B cell (primary cell): ENCODE measurements around the gene C19orf33. TPM values are rescaled to one million over a fixed set of nuclear protein-coding genes. Genes with fewer than 3 reads are reported as not detected.

Source experiments
- ATAC-seq: fragments of 200-7000 bp; cut with Tn5 transposase; one replicate; pipeline ENCODE4 v1.10.0; 2021; ENCODE audit warnings: low read depth, mild to moderate bottlenecking, moderate number of reproducible peaks, moderate library complexity
- CTCF ChIA-PET: fragments of 350-600 bp; sonication (Branson Sonifier 250); formaldehyde crosslinking; loops from one replicate; lab custom pipeline; 2021; ENCODE audit warnings: antibody characterized with exemption, inconsistent platforms; lab: Charles Lee
- POLR2A ChIA-PET: fragments of 350-600 bp; sonication (Branson Sonifier 250); formaldehyde crosslinking; loops from one replicate; lab custom pipeline; 2021; ENCODE audit warnings: antibody characterized with exemption; lab: Charles Lee
- DNase-seq: peaks from one replicate; pipeline ENCODE4 v3.0.0; 2013
- H2AFZ ChIP-seq: 2 replicates; pipeline ENCODE4 v1.6.1; 2012; ENCODE audit warnings: mild to moderate bottlenecking, low read depth, low read length; ENCODE audit not compliant: insufficient read depth, poor library complexity, severe bottlenecking
- H3K27ac ChIP-seq, 2 donors: 1 replicate in 1 of 2; 2 replicates in 1 of 2; pipeline ENCODE4 v1.5.1; 2012 to 2013; ENCODE audit warnings: low read length in 2 of 2, mild to moderate bottlenecking in 2 of 2, moderate library complexity in 1 of 2
- H3K27me3 ChIP-seq, 4 experiments: fragments of 200-600 bp in 1 of 4; sonication (generic) in 1 of 4; replicated peaks in 1 of 4; 1 replicate in 2 of 4; 2 replicates in 2 of 4; pipeline versions ENCODE4 v1.6.1 to v1.7.0; 2013 to 2016; ENCODE audit warnings: low read length in 3 of 4, mild to moderate bottlenecking in 2 of 4, mixed read lengths in 1 of 4, moderate library complexity in 1 of 4; ENCODE audit not compliant: insufficient read depth in 4 of 4, control insufficient read depth in 3 of 4; ENCODE audit errors: control extremely low read depth in 1 of 4
- H3K36me3 ChIP-seq, 2 experiments: replicated peaks in 1 of 2; 1 replicate in 1 of 2; 2 replicates in 1 of 2; pipeline versions ENCODE4 v1.6.1 to v1.7.1; 2013; ENCODE audit warnings: low read length in 1 of 2; ENCODE audit not compliant: insufficient read depth in 2 of 2, control insufficient read depth in 1 of 2; ENCODE audit errors: control extremely low read depth in 1 of 2, extremely low read depth in 1 of 2
- H3K4me1 ChIP-seq, 2 donors: fragments of 200-600 bp in 1 of 2; sonication (generic) in 1 of 2; 1 replicate in 1 of 2; 2 replicates in 1 of 2; pipeline versions ENCODE4 v1.5.1 to v1.6.1; 2013 to 2017; ENCODE audit warnings: low read length in 2 of 2; ENCODE audit not compliant: control insufficient read depth in 2 of 2, insufficient read depth in 2 of 2
- H3K4me2 ChIP-seq: replicated peaks from 2 replicates; pipeline ENCODE3; 2012; ENCODE audit warnings: mild to moderate bottlenecking, low read depth, low read length; ENCODE audit not compliant: poor library complexity, severe bottlenecking
- H3K4me3 ChIP-seq, 5 experiments: fragments of 200-600 bp in 1 of 5; sonication (generic) in 1 of 5; 1 replicate in 3 of 5; 2 replicates in 2 of 5; pipeline versions ENCODE4 v1.5.1 to v1.7.0; 2011 to 2016; ENCODE audit warnings: low read length in 4 of 5, mild to moderate bottlenecking in 4 of 5, low read depth in 2 of 5, control low read depth in 1 of 5, moderate library complexity in 1 of 5; ENCODE audit not compliant: insufficient read depth in 1 of 5; ENCODE audit errors: control extremely low read depth in 1 of 5, extremely low read depth in 1 of 5
- H3K79me2 ChIP-seq: fragments of 200-600 bp; sonication (generic); one replicate; pipeline ENCODE4 v1.6.0; 2016; ENCODE audit warnings: low read length; ENCODE audit not compliant: control insufficient read depth, insufficient read depth
- H3K9ac ChIP-seq: fragments of 200-600 bp; sonication (generic); 2 replicates; pipeline ENCODE4 v1.6.1; 2017; ENCODE audit warnings: mild to moderate bottlenecking, low read length, moderate library complexity
- H3K9me3 ChIP-seq, 3 donors: one replicate each; pipeline versions ENCODE4 v1.6.1 to v1.7.1; 2013; ENCODE audit warnings: low read length in 2 of 3; ENCODE audit not compliant: control insufficient read depth in 2 of 3, insufficient read depth in 1 of 3; ENCODE audit errors: control extremely low read depth in 1 of 3
- H4K20me1 ChIP-seq: 2 replicates; pipeline ENCODE4 v1.6.0; 2012; ENCODE audit warnings: mild to moderate bottlenecking, low read length; ENCODE audit not compliant: insufficient read depth, control insufficient read depth, poor library complexity, severe bottlenecking
- H3K27ac Mint-ChIP-seq: one replicate; pipeline ENCODE4 v1.8.0; 2021; ENCODE audit warnings: mixed read lengths
- H3K27me3 Mint-ChIP-seq: one replicate; pipeline ENCODE4 v1.8.0; 2021; ENCODE audit warnings: mixed read lengths
- H3K4me1 Mint-ChIP-seq: one replicate; pipeline ENCODE4 v1.8.0; 2021; ENCODE audit warnings: mixed read lengths
- H3K4me3 Mint-ChIP-seq: one replicate; pipeline ENCODE4 v1.8.0; 2021; ENCODE audit warnings: mixed read lengths
- H3K9me3 Mint-ChIP-seq: one replicate; pipeline ENCODE4 v1.8.0; 2022; ENCODE audit warnings: mixed read lengths; ENCODE audit not compliant: insufficient read depth
- EZH2 ChIP-seq: IDR thresholded peaks from 2 replicates; pipeline ENCODE4 v1.6.1; 2012; ENCODE audit warnings: borderline replicate concordance, low read depth, mild to moderate bottlenecking, moderate library complexity, low read length; ENCODE audit not compliant: insufficient read depth, poor library complexity, severe bottlenecking
- whole genome bisulfite sequencing: methylation state at CpG from one replicate; pipeline ENCODE4 v1.1.5; 2013; ENCODE audit warnings: missing lambda C conversion rate; ENCODE audit not compliant: insufficient coverage; 5-methylcytosine and 5-hydroxymethylcytosine counted together
- intact Hi-C: fragments of 100-400 bp; cut with micrococcal nuclease; formaldehyde crosslinking; loops from one replicate; pipeline ENCODE4 v1.10.0; 2022
- polyA plus RNA-seq: library from polyadenylated mRNA; depleted of rRNA; stranded (reverse); fragments of >200 nt; gene quantifications from 2 replicates; pipeline ENCODE4 v1.2.3, GENCODE V29; 2012
- total RNA-seq, 2 donors: library from RNA; stranded (reverse); fragments of 120-200 nt in 1 of 2; gene quantifications; 1 replicate in 1 of 2; 2 replicates in 1 of 2; pipeline versions ENCODE4 v1.2.3 to v1.2.4, GENCODE V29; 2013 to 2022
- TF ChIP-seq, protein P1 (sequence below): fragments of 200-600 bp; IDR thresholded peaks from one replicate; pipeline ENCODE4 v1.8.0; 2022; ENCODE audit warnings: antibody characterized with exemption, mild to moderate bottlenecking

Gene C19orf33
- total and polyA plus RNA-seq, 2 donors (not counting 1 experiment from before 2014, with no cell fraction given): 1.2 TPM; not detected in 1

DNA sequence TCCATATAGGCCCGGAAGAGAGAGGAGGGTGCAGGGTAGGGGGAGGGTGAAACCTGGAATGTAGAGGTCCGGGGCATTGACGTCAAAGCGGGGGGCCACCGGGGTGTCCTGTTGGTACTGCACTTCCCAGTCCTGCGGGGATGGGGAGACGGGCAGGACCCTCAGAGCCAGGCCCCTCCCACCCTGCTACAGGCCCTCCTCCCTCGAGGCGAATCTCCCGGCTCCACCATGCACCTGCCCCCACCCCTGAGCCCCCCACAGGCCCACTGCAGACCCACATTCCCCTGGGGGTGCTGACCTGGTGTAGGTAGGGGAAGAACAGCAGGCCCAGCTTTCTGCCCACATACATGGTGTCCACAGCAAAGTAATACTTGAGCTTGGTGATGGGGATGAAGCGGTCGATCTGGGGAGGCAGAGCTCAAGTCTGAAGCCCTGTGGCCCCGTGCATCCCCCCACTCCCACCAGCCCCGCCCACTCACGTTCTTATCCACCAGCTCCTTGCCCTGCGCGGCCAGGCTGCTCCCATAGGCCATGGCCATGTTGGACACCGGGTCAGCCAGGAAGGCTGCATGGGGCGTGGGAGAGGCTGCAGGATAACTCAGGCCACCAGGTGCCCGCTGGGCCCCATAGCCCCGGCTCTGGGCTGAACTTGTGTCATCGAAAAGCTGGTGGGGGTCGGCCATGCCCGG lies 5.0 kb downstream of the C19orf33 start:
- Histone ChIP-seq H2AFZ (no peak overlapping the region), H3K9ac (no peak overlapping the region), H3K4me2 (no peak overlapping the region), H3K79me2 (no peaks in the 10 kb centered on the region), H3K4me3 (no peak overlapping the region), H4K20me1 (no peaks in the 10 kb centered on the region), H3K9me3 (no peaks in the 10 kb centered on the region), H3K27me3 (no peaks in the 10 kb centered on the region), H3K4me1 (peaks cover 0 to 5% of the 10 kb centered on the region in 2 donors), H3K36me3 (peaks cover 0 to 17% of the 10 kb centered on the region in 2 experiments), H3K27ac (no peak overlapping the region)
- intact Hi-C loops: no loop called here
- 95% methylated on average over 17 of the region's 24 CpGs for WGBS
- no peak for DNase-seq
- H3K27me3 Mint-ChIP-seq: no peaks in the 10 kb centered on the region
- no peak overlapping the region for H3K27ac Mint-ChIP-seq
- ATAC-seq: no peak
- no peak overlapping the region for H3K4me3 Mint-ChIP-seq
- ChIA-PET POLR2A (interaction anchor here (0.6 kb wide), 1 partner anchor 577 kb away, joined by 5 read pairs; no protein-coding TSS in a partner anchor), CTCF (no interaction called here)
- H3K9me3 Mint-ChIP-seq: no peaks in the 10 kb centered on the region
- no peak for TF ChIP-seq EZH2
- TF ChIP-seq, protein P1, sequence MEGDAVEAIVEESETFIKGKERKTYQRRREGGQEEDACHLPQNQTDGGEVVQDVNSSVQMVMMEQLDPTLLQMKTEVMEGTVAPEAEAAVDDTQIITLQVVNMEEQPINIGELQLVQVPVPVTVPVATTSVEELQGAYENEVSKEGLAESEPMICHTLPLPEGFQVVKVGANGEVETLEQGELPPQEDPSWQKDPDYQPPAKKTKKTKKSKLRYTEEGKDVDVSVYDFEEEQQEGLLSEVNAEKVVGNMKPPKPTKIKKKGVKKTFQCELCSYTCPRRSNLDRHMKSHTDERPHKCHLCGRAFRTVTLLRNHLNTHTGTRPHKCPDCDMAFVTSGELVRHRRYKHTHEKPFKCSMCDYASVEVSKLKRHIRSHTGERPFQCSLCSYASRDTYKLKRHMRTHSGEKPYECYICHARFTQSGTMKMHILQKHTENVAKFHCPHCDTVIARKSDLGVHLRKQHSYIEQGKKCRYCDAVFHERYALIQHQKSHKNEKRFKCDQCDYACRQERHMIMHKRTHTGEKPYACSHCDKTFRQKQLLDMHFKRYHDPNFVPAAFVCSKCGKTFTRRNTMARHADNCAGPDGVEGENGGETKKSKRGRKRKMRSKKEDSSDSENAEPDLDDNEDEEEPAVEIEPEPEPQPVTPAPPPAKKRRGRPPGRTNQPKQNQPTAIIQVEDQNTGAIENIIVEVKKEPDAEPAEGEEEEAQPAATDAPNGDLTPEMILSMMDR: no peak
- H3K4me1 Mint-ChIP-seq: peaks cover 14% of the 10 kb centered on the region

DNA sequence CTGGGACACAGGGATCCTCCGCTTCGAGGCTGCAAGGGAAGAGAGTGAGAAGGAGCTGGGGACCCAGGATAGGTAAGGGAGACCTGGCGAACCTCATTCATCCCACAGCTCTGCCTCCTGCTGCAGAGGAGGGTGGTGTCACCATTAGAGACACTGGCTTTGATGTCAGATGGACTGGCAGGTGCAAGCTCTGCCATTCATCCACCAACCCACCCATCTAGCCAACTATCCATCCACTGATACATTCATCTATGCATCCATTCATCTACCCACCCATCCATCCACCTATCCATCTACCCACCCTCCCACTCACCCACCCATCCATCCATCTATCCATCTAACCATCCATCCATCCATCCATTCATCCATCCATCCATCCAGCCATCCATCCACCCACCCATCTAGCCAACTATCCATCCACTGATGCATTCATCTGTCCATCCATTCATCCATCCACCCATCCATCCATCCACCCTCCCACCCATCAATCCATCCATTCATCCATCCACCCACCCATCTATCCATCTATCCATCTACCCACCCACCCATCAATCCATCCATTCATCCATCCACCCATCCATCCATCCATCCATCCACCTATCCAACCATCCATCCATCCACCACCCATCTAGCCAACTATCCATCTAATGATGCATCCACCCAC lies 5.7 kb downstream of the C19orf33 start:
- CTCF ChIA-PET: no interaction called here
- Histone ChIP-seq H3K27ac (no peak overlapping the region), H3K79me2 (no peaks in the 10 kb centered on the region), H3K4me1 (peaks cover 0 to 5% of the 10 kb centered on the region in 2 donors), H3K4me3 (no peak overlapping the region), H4K20me1 (no peaks in the 10 kb centered on the region), H3K9me3 (no peaks in the 10 kb centered on the region), H2AFZ (no peak overlapping the region), H3K36me3 (peaks cover 0 to 16% of the 10 kb centered on the region in 2 experiments), H3K27me3 (no peaks in the 10 kb centered on the region), H3K9ac (no peak overlapping the region), H3K4me2 (no peak overlapping the region)
- Mint-ChIP-seq H3K27me3 (no peaks in the 10 kb centered on the region), H3K27ac (no peak overlapping the region), H3K4me1 (peaks cover 14% of the 10 kb centered on the region), H3K4me3 (no peak overlapping the region), H3K9me3 (no peaks in the 10 kb centered on the region)
- intact Hi-C loops: no loop called here
- POLR2A ChIA-PET: interaction anchor here (0.6 kb wide), 1 partner anchor 577 kb away, joined by 5 read pairs; no protein-coding TSS in a partner anchor
- DNase-seq (no peak), ATAC-seq (no peak)
- 100% methylated on average over 2 of the region's 3 CpGs for WGBS
- TF ChIP-seq EZH2: no peak
- TF ChIP-seq, protein P1: no peak
